Left cardiac atrium (tissue), 4 donors: Measurements from ENCODE around the gene RASL10A. TPM values are rescaled to one million over a fixed set of nuclear protein-coding genes. Genes with fewer than 3 reads are reported as not detected.
A peak's percentile ranks its signal among the peaks of the same experiment; 100 is the strongest.
"Not testable (repeated sequence)": the region's sequence is repeated elsewhere in the genome, so short reads cannot be mapped to it uniquely, and the experiment has no call there.

Experiments
- ATAC-seq, 2 donors: fragments of 200-7000 bp; cut with Tn5 transposase; one replicate each; pipeline ENCODE4 v1.9.1; 2020; ENCODE audit warnings: mild to moderate bottlenecking in 2 of 2, moderate library complexity in 2 of 2
- DNase-seq: peaks from one replicate; pipeline ENCODE4 v3.0.0-alpha.2; 2020
- intact Hi-C, 2 donors: fragments of 100-400 bp; cut with DNase I; formaldehyde crosslinking; loops; one replicate each; pipeline versions ENCODE4 v1.14.1 to v1.15.1; 2022 to 2023
- long read RNA-seq: library from polyadenylated mRNA; unstranded; transcript quantifications from one replicate; pipeline ENCODE4 v2.0.0, GENCODE V29; 2021
- total RNA-seq, 2 donors: library from RNA; stranded (reverse); fragmentation: NEBNext Ultra II Directional; extraction: Animal tissue kit (Norgen Biotek cat#: 25700); gene quantifications; one replicate each; pipeline ENCODE4 v1.2.1, GENCODE V29; 2021
- donor health status: DM: no; HTN: yes; CAD: no.
- donor health status: DM: no; HTN: yes; CAD: no; lungs with severe emphysema.
- donor health status: DM: yes; HTN: yes; CAD: no.
- donor health status: Dilated cardiomyopathy.

The RASL10A gene, protein sequence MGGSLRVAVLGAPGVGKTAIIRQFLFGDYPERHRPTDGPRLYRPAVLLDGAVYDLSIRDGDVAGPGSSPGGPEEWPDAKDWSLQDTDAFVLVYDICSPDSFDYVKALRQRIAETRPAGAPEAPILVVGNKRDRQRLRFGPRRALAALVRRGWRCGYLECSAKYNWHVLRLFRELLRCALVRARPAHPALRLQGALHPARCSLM
- total RNA-seq = 1 to 10 TPM; 1.0 to 3.1 TPM
- long read RNA-seq = 0 reads

GRCh38 chr22:29315286-29316140 is at the start of gene RASL10A:
RASL10A (minus strand) TSS chr22:29315697; CDS start chr22:29315246, 451 bp downstream.
- intact Hi-C loops = no loop called here
- ATAC-seq = no peak

GRCh38 chr22:29359469-29359868 is 44.0 kb upstream of the RASL10A start:
- peak; percentile 73 for DNase-seq
- intact Hi-C loops = loop anchor here in 1 of 2 donors (5.0 kb wide), 1 partner anchor 52 kb away; the partner anchor contains the start of gene GAS2L1
- ATAC-seq = peak; percentile 84 to 89

More at GRCh38 chr22:29315286-29316140, at the start of gene RASL10A:
- DNase-seq = no peak

GRCh38 chr22:29357193-29357890 is 41.8 kb upstream of the RASL10A start:
- intact Hi-C loops = loop anchor here in 1 of 2 donors (5.0 kb wide), 1 partner anchor 50 kb away; the partner anchor contains the start of gene GAS2L1
- DNase-seq, ATAC-seq: not testable (repeated sequence)

DNA sequence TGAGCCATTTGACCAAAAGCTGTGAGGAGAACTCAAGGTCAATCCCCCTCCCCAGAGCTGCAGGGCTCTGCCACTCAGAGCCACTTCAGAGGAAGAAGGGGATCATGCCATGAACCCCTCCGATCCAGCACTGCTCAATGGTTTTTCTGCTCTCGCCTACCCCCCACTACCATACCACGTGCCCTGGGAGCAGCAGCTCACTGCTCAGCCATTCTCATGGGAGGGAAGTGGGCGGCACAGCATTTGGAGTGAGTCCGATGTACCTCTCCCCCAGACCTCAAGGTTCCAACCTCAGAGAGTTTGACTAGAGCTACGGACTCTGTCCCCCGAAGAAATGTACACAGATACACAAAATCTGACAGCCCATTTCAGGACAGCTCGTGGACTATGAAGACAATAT is 38.4 kb upstream of the RASL10A start:
- ATAC-seq (no peak), DNase-seq (no peak)
- intact Hi-C loops = no loop called here

- intact Hi-C loops = no loop called here
- no peak for ATAC-seq
- DNase-seq = no peak
These were observed 37.8 kb upstream of the RASL10A start for GRCh38 chr22:29353286-29353685.

DNA sequence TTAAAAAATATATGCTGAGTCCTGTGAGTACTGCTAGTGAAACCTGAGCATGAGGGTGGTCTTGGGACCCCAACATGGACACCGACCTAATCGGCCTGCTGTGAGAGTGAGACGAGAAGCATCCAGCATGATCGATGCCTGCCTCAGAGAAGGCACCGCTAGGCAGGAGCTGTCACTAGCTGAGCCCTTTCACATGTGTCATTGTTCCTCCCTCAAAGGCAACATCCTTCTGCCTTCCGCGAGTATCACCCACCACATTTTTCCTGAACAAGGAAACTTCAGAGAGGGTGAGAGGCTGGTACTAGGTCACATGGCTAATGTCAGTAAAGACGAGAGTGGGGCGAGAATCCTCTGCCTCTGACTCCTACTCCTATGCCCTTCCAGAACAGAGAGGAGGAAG is 37.3 kb upstream of the RASL10A start:
- no peak for DNase-seq
- intact Hi-C loops = no loop called here
- no peak for ATAC-seq

DNA sequence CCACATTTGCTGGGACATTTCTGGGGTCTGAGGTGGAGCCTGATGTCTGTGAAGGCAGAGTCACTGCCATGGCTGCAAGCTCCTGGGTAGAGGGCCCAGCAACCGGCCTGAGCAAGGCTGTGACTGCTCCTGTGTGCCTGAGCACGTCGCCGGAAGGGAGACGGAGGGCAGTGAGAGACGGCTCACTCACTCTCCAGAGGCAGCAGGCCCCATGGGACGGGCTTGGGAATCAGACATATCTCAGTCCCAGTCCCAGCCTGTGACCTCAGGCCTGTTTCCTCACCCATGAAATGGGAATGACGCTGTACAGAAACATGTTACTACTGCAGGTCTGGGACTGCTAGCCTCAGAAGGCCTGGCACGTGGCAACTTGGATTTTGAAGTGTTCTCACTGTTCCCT is 36.4 kb upstream of the RASL10A start:
- DNase-seq (no peak), ATAC-seq (no peak)
- intact Hi-C loops = no loop called here

GRCh38 chr22:29351042-29351441 is 35.5 kb upstream of the RASL10A start:
- no peak for DNase-seq
- ATAC-seq = no peak
- intact Hi-C loops = no loop called here

GRCh38 chr22:29348956-29349355 is 33.5 kb upstream of the RASL10A start:
- intact Hi-C loops = no loop called here
- ATAC-seq (no peak), DNase-seq (no peak)

- intact Hi-C loops = no loop called here
- ATAC-seq (no peak), DNase-seq (no peak)
These were observed 32.5 kb upstream of the RASL10A start for GRCh38 chr22:29348041-29348440.

DNA sequence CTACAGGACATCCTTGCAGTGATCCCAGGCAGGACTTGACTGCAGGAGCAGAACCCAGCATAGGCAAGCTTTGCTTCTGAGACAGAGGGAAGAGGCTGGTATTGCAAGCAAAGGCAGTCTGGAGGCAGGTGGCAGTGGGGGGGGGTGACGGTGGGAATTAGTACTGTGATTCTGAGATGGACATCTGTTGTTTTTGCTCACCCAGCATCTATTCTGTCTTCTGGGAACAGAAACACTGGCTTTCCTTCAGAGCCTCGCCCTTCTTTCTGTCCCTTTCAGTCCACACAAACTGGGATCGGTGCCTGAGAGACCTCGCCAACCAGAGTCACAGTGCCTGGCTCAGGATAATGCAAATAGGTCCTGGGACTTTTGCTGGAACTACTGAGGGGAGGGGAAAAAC is 31.2 kb upstream of the RASL10A start:
- intact Hi-C loops = no loop called here
- ATAC-seq (peak in 1 of 2 donors; percentile 49), DNase-seq (no peak)

DNA sequence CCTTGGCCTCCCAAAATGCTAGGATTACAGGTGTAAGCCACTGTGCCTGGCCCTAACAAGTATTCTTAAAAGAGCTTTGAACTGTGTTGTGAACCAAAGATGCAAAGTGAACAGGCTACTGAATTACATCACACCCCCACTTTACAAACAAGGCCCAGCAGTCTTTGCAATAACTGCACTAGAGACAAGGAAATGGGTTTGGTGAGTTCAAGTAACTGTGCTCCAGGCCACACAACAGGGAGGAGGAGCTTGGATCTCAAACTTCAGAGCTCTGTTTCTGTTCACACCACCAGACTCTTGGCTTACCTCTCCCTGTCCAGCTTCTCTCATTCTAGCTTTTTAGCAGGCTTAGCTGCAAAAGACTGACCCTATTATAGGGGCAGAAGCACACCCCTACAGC is 30.4 kb upstream of the RASL10A start:
- DNase-seq (no peak), ATAC-seq (peak in 1 of 2 donors; percentile 19)
- intact Hi-C loops = no loop called here

- ATAC-seq, intact Hi-C loops, DNase-seq: not testable (repeated sequence)
These were observed 29.4 kb upstream of the RASL10A start for GRCh38 chr22:29344889-29345288.

DNA sequence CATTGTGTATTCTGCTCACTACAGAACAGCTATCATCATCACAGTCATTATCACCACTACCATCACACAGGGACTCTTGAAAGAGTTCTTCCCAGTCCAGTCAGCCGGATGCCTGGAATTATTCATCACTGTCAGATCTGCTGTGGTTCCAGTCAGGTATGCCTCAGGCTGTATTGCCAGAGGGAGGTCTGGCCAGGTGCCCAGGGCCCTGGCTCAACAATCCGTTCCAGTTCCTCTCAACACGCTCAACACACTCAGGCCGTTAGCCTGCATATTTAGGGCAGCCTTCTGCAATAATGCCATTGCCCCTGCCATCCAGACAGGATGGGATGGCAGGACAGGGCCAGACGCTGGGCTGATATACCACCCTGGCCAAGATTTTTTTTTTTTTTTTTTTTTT is 28.6 kb upstream of the RASL10A start:
- intact Hi-C loops = no loop called here
- ATAC-seq (peak; percentile 67 to 83), DNase-seq (peak; percentile 62)

DNA sequence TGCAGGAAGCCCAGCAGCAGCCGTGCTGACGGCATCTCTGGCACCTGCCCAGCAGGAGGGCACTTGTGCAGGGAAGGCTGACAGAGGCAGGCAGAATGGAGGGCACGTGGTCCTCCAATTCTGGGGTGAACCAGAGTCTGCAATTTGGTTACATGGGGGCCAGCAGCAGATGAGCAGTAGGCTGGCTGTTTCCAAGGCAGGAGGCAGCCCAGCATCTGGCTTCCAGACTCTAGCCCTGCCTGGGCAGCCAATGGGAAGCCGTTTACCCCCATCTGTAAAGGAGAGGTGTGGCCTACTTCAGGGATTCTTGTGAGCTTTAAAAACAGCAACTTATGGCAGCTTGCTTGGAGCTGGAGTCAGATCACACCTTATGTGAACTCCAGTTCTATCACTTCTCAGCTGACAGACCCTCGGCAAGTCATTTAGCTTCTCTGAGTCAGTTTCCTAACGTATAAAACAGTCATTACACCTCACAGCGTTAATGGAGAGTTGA is 27.9 kb upstream of the RASL10A start:
- intact Hi-C loops = no loop called here
- peak; percentile 59 for DNase-seq
- peak; percentile 32 to 61 for ATAC-seq

DNA sequence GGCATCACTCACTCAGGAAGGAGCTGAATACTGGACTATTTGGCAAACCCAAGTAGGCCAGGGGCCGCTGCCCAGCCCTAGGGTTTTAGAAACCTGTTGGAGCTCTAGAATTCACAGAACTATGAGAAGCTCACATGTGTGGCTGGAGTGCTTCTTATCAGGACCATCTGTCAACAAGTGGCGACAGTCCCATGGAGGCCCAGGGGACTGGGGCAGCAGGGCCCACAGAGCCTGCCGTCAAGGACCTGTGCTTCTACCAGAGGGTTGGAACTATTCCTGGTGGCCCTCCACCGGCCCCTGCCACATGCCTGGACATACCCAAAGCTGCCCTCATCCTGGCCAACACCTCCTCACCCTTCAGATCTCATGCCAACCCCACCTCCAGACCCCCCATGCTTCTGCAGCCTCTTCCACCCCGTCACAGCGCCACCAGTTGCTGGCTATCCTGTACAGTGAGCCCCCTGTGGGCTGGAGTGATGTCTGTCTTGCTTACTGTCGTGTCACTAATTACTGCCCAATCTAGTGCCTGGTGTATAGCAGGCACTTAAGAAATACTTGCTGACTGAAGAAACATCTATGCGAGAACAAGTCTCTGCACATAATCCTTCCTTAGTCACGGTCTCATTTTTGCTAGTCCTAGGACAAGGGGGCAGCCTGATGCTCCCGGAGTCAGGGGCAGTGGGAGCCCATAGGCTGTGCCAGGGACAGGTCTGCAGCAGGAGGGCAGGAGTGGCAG is 27.2 kb upstream of the RASL10A start:
- intact Hi-C loops = no loop called here
- DNase-seq = no peak
- peak in 1 of 2 donors; percentile 29 for ATAC-seq

- DNase-seq (no peak), ATAC-seq (no peak)
- intact Hi-C loops = no loop called here
These were observed 26.7 kb upstream of the RASL10A start for GRCh38 chr22:29342177-29342576.

- intact Hi-C loops = no loop called here
- DNase-seq (no peak), ATAC-seq (no peak)
These were observed 26.3 kb upstream of the RASL10A start for GRCh38 chr22:29341849-29342127.
